GM23248 (cell line): ENCODE data around the gene MYRIP.

ENCODE experiments used
- EZH2 ChIP-seq: fragments of 200-600 bp; sonication (generic); IDR thresholded peaks from 2 replicates; pipeline ENCODE4 v1.6.1; 2018; ENCODE audit warnings: antibody characterized with exemption, mild to moderate bottlenecking; ENCODE audit not compliant: insufficient read depth, poor library complexity, severe bottlenecking
- EZH2phosphoT487 ChIP-seq: fragments of 200-600 bp; sonication (generic); IDR thresholded peaks from 2 replicates; pipeline ENCODE4 v1.6.1; 2018; ENCODE audit warnings: antibody characterized with exemption, moderate library complexity, mild to moderate bottlenecking, low read depth; ENCODE audit not compliant: insufficient read depth

DNA sequence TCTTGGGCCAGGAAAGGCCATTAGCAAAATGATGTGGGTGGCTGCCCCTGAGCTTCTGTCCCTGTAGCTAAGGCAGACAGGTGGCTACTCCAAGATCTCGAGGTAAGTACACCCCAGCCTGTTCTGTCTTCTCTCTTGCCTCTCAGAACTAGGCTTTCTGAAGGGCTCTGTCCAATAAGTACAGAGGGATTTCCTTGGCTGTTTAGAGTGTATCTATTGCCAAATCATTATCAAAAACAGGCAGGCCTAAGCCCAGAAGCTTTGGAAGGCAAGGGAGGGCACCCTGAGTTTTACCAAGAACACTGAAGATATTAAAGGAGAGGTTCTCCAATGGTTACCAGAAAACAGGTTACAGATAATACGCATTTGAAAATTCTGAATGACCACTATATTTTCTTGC, 156.6 kb downstream of the MYRIP start:
- no peak for TF ChIP-seq EZH2phosphoT487
- TF ChIP-seq EZH2, result no peak
